SK-N-MC (cell line): Measurements from ENCODE around the gene CALY.

Experiments used
- DNase-seq: peaks from one replicate; pipeline ENCODE4 v3.0.0-alpha.2; 2011; ENCODE audit warnings: low read depth, low spot score
- H3K27ac ChIP-seq: fragments of 200-600 bp; sonication (generic); 2 replicates; pipeline ENCODE4 v1.5.1; 2016; ENCODE audit warnings: mixed run types
- H3K36me3 ChIP-seq: fragments of 200-600 bp; sonication (generic); 2 replicates; pipeline ENCODE4 v1.6.1; 2017; ENCODE audit warnings: antibody characterized with exemption, low read length, mixed read lengths; ENCODE audit not compliant: insufficient read depth
- H3K4me3 ChIP-seq: fragments of 200-600 bp; sonication (generic); 2 replicates; pipeline ENCODE4 v1.5.1; 2016
- H3K9ac ChIP-seq: fragments of 200-600 bp; sonication (generic); 2 replicates; pipeline ENCODE4 v1.8.0; 2017; ENCODE audit warnings: mixed run types, mixed read lengths; ENCODE audit not compliant: insufficient read length
- H3K9me3 ChIP-seq: fragments of 200-600 bp; sonication (generic); 2 replicates; pipeline ENCODE4 v1.6.1; 2017; ENCODE audit warnings: low read depth, mild to moderate bottlenecking, antibody characterized with exemption, low read length, moderate library complexity, mixed read lengths
- EZH2 ChIP-seq: fragments of 200-600 bp; sonication (generic); IDR thresholded peaks from one replicate; pipeline ENCODE4 v1.6.1; 2017; ENCODE audit warnings: antibody characterized with exemption
- FOXP2 ChIP-seq: optimal IDR thresholded peaks from 2 replicates; pipeline ENCODE3; 2011; ENCODE audit warnings: mild to moderate bottlenecking, moderate library complexity; ENCODE audit not compliant: insufficient read depth; ENCODE audit errors: extremely low read length, control extremely low read depth
- POLR2AphosphoS5 ChIP-seq: IDR thresholded peaks from 2 replicates; pipeline ENCODE4 v1.6.1; 2012; ENCODE audit warnings: mild to moderate bottlenecking, low read depth, low read length, borderline replicate concordance

CALY gene

GRCh38 chr10:133339708-133340380, 3.1 kb upstream of the CALY start:
- no peak overlapping the region for H3K27ac ChIP-seq

GRCh38 chr10:133338080-133339071, 1.7 kb upstream of the CALY start:
- Histone ChIP-seq H3K27ac (no peak overlapping the region), H3K36me3 (no peaks in the 10 kb centered on the region), H3K4me3 (no peak overlapping the region), H3K9ac (no peak overlapping the region), H3K9me3 (no peaks in the 10 kb centered on the region)
- TF ChIP-seq EZH2 (no peak), FOXP2 (no peak), POLR2AphosphoS5 (no peak)
- DNase-seq = no peak

More at GRCh38 chr10:133339708-133340380, 3.1 kb upstream of the CALY start:
- TF ChIP-seq FOXP2 (no peak), EZH2 (no peak), POLR2AphosphoS5 (no peak)
- H3K4me3 ChIP-seq = no peak overlapping the region
- H3K9me3 ChIP-seq = no peaks in the 10 kb centered on the region
- H3K36me3 ChIP-seq = no peaks in the 10 kb centered on the region
- no peak for DNase-seq
- H3K9ac ChIP-seq = no peak overlapping the region

GRCh38 chr10:133337370-133337725, 652 bp upstream of the CALY start:
- H3K4me3 ChIP-seq = no peak overlapping the region

GRCh38 chr10:133336118-133336576, 549 bp downstream of the CALY start:
- Histone ChIP-seq H3K36me3 (no peaks in the 10 kb centered on the region), H3K4me3 (no peak overlapping the region; the same call in 1 of the 2 replicates), H3K9me3 (no peaks in the 10 kb centered on the region), H3K9ac (no peak overlapping the region), H3K27ac (no peak overlapping the region)
- DNase-seq = no peak
- TF ChIP-seq FOXP2 (no peak), EZH2 (no peak), POLR2AphosphoS5 (no peak)

More at GRCh38 chr10:133337370-133337725, 652 bp upstream of the CALY start:
- Histone ChIP-seq H3K27ac (no peak overlapping the region), H3K36me3 (no peaks in the 10 kb centered on the region), H3K9ac (no peak overlapping the region), H3K9me3 (no peaks in the 10 kb centered on the region)
- no peak for DNase-seq
- TF ChIP-seq FOXP2 = no peak
- TF ChIP-seq POLR2AphosphoS5 = no peak
- TF ChIP-seq EZH2 = no peak

- DNase-seq = no peak
- Histone ChIP-seq H3K9ac (no peak overlapping the region), H3K9me3 (no peaks in the 10 kb centered on the region), H3K36me3 (no peaks in the 10 kb centered on the region), H3K27ac (no peak overlapping the region), H3K4me3 (peak overlapping the region; percentile 49)
- TF ChIP-seq POLR2AphosphoS5 (no peak), FOXP2 (no peak), EZH2 (no peak)
Observed at GRCh38 chr10:133335246-133336117, 1.2 kb downstream of the CALY start.

- TF ChIP-seq POLR2AphosphoS5 = no peak
- TF ChIP-seq FOXP2 = no peak
- TF ChIP-seq EZH2 = no peak
Observed at GRCh38 chr10:133334503-133335245, 2.0 kb downstream of the CALY start.

GRCh38 chr10:133332936-133333699, 3.6 kb downstream of the CALY start:
- no peak overlapping the region for H3K27ac ChIP-seq
- H3K36me3 ChIP-seq = no peaks in the 10 kb centered on the region
- TF ChIP-seq FOXP2 = no peak
- no peak for TF ChIP-seq EZH2
- no peak for TF ChIP-seq POLR2AphosphoS5
- no peak overlapping the region for H3K9ac ChIP-seq
- no peak for DNase-seq
- H3K4me3 ChIP-seq = no peak overlapping the region
- H3K9me3 ChIP-seq = no peaks in the 10 kb centered on the region

More at GRCh38 chr10:133334503-133335245, 2.0 kb downstream of the CALY start:
- Histone ChIP-seq H3K4me3 (peak overlapping the region; percentile 49; the same call in 1 of the 2 replicates), H3K36me3 (no peaks in the 10 kb centered on the region), H3K9me3 (no peaks in the 10 kb centered on the region), H3K9ac (no peak overlapping the region), H3K27ac (no peak overlapping the region)
- no peak for DNase-seq
